GM19193 (cell line): ENCODE measurements around the gene MTPN.

Source experiments
- POLR2A ChIP-seq: IDR thresholded peaks from 4 replicates; pipeline ENCODE4 v1.6.1; 2011; ENCODE audit not compliant: insufficient read depth, insufficient read length; ENCODE audit errors: extremely low read depth

MTPN gene

GRCh38 chr7:135970682-135971365 is 6.3 kb downstream of the MTPN start:
- TF ChIP-seq POLR2A: no peak

- no peak for TF ChIP-seq POLR2A
These were observed 7.1 kb downstream of the MTPN start for GRCh38 chr7:135970045-135970444.

GRCh38 chr7:135966341-135967043 is 10.7 kb downstream of the MTPN start:
- no peak for TF ChIP-seq POLR2A

GRCh38 chr7:135965602-135966001 is 11.6 kb downstream of the MTPN start:
- no peak for TF ChIP-seq POLR2A

GRCh38 chr7:135964791-135965190 is 12.4 kb downstream of the MTPN start:
- TF ChIP-seq POLR2A: no peak

- TF ChIP-seq POLR2A: no peak
These were observed 12.9 kb downstream of the MTPN start for GRCh38 chr7:135964274-135964673.

GRCh38 chr7:135962802-135963201 is 14.4 kb downstream of the MTPN start:
- no peak for TF ChIP-seq POLR2A

- no peak for TF ChIP-seq POLR2A
These were observed 16.3 kb downstream of the MTPN start for GRCh38 chr7:135960709-135961451.

GRCh38 chr7:135959646-135960363 is 17.4 kb downstream of the MTPN start:
- TF ChIP-seq POLR2A: no peak

- TF ChIP-seq POLR2A: no peak
These were observed 19.0 kb downstream of the MTPN start for GRCh38 chr7:135958173-135958572.

- no peak for TF ChIP-seq POLR2A
These were observed 19.5 kb downstream of the MTPN start for GRCh38 chr7:135957627-135958026.

- no peak for TF ChIP-seq POLR2A
These were observed 20.8 kb downstream of the MTPN start for GRCh38 chr7:135956393-135956792.

- TF ChIP-seq POLR2A: no peak
These were observed 26.2 kb downstream of the MTPN start for GRCh38 chr7:135950972-135951371.

GRCh38 chr7:135950429-135950828 is 26.7 kb downstream of the MTPN start:
- TF ChIP-seq POLR2A: no peak
